ENCODE results near the gene LRRC4. TPM values are rescaled to one million over a fixed set of nuclear protein-coding genes. Genes with fewer than 3 reads are reported as not detected.

LRRC4 gene
- total RNA-seq, 6 donors from 2014 or later, result 3.9 to 23.3 (median 11.1) TPM

GRCh38 chr7:128000048-128000447, 31.2 kb downstream of the LRRC4 start:
- no peak overlapping the region for H3K4me3 ChIP-seq
- H3K4me1 ChIP-seq, result peaks cover 21 to 52% (median 36%) of the 10 kb centered on the region in 4 donors
- TF ChIP-seq EP300 (IDR thresholded peaks at IDR 0.05) (no peak), POLR2A (IDR thresholded peaks at IDR 0.05) (no peak), POLR2AphosphoS5 (IDR thresholded peaks at IDR 0.05) (no peak), CTCF (IDR thresholded peaks at IDR 0.05) (no peak)
- DNase-seq, result no peak
- no peaks in the 10 kb centered on the region for H3K9me3 ChIP-seq
- ATAC-seq (ENCODE audit: low FRiP score in 2 of 2), result peak in 1 of 2 donors; percentile 45
- no peaks in the 10 kb centered on the region for H3K27me3 ChIP-seq
- 78% methylated on average over 1 of the region's 1 CpG for WGBS, 2 donors
- H3K36me3 ChIP-seq, result no peaks in the 10 kb centered on the region
- H3K27ac ChIP-seq, result peak overlapping the region in 2 of 4 donors; percentile 50 to 52

GRCh38 chr7:127998671-127999070, 32.6 kb downstream of the LRRC4 start:
- TF ChIP-seq POLR2A (IDR thresholded peaks at IDR 0.05) (no peak), POLR2AphosphoS5 (IDR thresholded peaks at IDR 0.05) (no peak), CTCF (IDR thresholded peaks at IDR 0.05) (no peak), EP300 (IDR thresholded peaks at IDR 0.05) (no peak)
- H3K36me3 ChIP-seq, result peaks cover 0 to 4% (median 0%) of the 10 kb centered on the region in 4 donors
- no peak for ATAC-seq (ENCODE audit: low FRiP score in 2 of 2)
- H3K27ac ChIP-seq, result no peak overlapping the region
- 53 to 67% methylated on average over 2 of the region's 2 CpGs for WGBS, 2 donors
- H3K9me3 ChIP-seq, result no peaks in the 10 kb centered on the region
- H3K27me3 ChIP-seq, result no peaks in the 10 kb centered on the region
- peaks cover 25 to 45% (median 33%) of the 10 kb centered on the region in 4 donors for H3K4me1 ChIP-seq
- no peak overlapping the region for H3K4me3 ChIP-seq
- DNase-seq, result no peak

- Histone ChIP-seq H3K4me3 (no peak overlapping the region), H3K27me3 (no peaks in the 10 kb centered on the region), H3K27ac (no peak overlapping the region), H3K4me1 (peaks cover 20 to 37% (median 31%) of the 10 kb centered on the region in 4 donors), H3K9me3 (no peaks in the 10 kb centered on the region), H3K36me3 (peaks cover 0 to 10% (median 0%) of the 10 kb centered on the region in 4 donors)
- DNase-seq, result no peak
- WGBS, 2 donors, result 71 to 75% methylated on average over 4 of the region's 4 CpGs
- TF ChIP-seq POLR2AphosphoS5 (IDR thresholded peaks at IDR 0.05), result no peak
- TF ChIP-seq POLR2A (IDR thresholded peaks at IDR 0.05), result no peak
- TF ChIP-seq EP300 (IDR thresholded peaks at IDR 0.05), result no peak
- no peak for TF ChIP-seq CTCF (IDR thresholded peaks at IDR 0.05)
- ATAC-seq (ENCODE audit: low FRiP score in 2 of 2), result no peak
Observed at GRCh38 chr7:127997226-127997922, 33.9 kb downstream of the LRRC4 start.

- peaks cover 0 to 15% (median 0%) of the 10 kb centered on the region in 4 donors for H3K36me3 ChIP-seq
- no peaks in the 10 kb centered on the region for H3K9me3 ChIP-seq
- ATAC-seq (ENCODE audit: low FRiP score in 2 of 2), result no peak
- H3K27ac ChIP-seq, result no peak overlapping the region
- WGBS, 2 donors, result 78 to 84% methylated on average over 11 of the region's 11 CpGs
- TF ChIP-seq CTCF (IDR thresholded peaks at IDR 0.05) (no peak), POLR2A (IDR thresholded peaks at IDR 0.05) (no peak), POLR2AphosphoS5 (IDR thresholded peaks at IDR 0.05) (no peak), EP300 (IDR thresholded peaks at IDR 0.05) (no peak)
- no peak for DNase-seq
- H3K27me3 ChIP-seq, result no peaks in the 10 kb centered on the region
- H3K4me1 ChIP-seq, result peaks cover 20 to 41% (median 35%) of the 10 kb centered on the region in 4 donors
- no peak overlapping the region for H3K4me3 ChIP-seq
Observed at GRCh38 chr7:127996253-127997071, 34.8 kb downstream of the LRRC4 start.

All from upper lobe of left lung (tissue), 6 donors.